HG02642 (cell line): ENCODE measurements around the gene SOCS6.

Experiments used
- ATAC-seq: cut with Tn5 transposase; IDR thresholded peaks from one replicate; pipeline ENCODE4 v1.9.1; 2021; ENCODE audit warnings: mild to moderate bottlenecking; ENCODE audit not compliant: unreplicated experiment, poor library complexity

The SOCS6 gene

DNA sequence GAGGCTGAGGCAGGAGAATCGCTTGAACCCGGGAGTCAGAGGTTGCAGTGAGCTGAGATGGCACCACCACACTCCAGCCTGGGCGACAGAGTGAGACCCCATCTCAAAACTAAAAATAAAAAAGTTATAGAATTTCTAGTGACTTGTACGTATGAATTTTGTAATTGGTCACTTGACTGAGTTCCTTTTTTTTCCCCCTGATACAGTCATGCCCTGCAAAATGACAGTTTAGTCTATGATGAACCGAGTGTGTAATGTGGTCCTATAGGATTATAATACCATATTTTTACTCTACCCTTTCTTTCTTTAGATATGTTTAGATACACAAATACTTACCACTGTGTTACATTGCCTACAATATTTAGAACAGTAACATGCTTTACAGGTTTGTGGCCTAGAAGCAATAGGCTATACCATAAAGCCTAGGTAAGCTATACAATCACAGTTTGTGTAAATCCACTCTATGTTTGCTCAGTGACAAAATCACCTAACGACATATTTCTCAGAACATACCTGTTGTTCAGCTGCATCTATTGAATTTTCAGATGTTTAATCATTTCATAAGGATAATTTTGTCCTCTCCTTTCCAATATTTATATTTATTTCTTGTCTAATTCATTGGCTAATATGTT lies 25.4 kb downstream of the SOCS6 start:
- ATAC-seq: no peak

DNA sequence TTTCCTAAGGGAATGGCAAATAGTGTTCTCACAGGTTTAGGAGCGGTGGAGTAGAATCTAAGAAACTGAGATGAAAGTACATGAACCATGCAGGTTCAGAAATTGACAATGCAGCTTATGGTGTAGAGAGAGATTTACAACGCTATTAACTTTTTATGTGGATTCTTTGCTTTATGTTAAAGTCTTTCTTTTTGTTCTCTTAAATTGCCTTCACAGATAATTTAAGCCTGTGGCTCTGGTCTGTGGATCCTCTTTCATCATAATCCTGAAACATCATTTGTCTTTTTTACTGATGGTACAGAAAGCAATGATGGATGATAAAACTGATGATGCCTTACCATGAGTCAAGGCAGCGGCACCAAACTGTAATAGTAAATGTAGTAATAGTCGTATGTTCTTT lies 30.3 kb downstream of the SOCS6 start:
- ATAC-seq: no peak

DNA sequence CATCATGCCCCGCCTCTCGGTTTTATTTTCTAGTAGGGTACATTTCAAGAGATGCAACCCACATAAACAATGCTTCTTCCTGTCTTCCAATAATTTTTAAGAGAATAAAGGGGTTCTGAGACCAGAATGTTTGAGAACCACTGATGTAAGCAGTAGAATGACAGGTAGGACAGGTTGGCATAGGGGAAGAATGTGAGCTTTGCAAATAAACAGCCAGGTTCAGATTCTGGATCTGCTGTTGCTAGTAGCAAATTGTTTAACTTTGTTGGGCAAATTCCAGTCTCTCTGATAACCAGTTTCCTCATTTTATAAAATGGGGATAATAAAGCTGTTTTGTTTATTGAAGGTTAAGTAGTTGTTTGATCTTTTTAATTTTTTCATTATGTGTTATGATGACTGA lies 32.8 kb downstream of the SOCS6 start:
- ATAC-seq: no peak

DNA sequence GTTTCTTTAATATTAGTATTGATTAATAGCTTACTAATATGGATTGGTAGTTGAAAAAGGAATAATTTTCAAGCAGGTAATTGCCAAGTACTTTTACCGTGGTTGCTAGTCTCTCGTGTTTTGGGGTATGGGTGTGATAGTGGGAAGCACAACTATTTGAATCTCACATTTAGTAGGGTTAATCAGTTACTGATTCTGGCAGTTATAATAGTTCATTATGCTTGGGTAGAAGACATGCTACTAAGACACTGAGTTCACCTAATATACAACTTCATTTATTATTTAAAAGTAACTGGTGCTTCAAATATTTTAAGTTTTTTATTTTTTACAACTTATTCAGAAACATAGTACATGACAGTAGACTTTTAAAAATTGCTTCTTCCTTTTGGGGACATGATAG lies 33.5 kb downstream of the SOCS6 start:
- ATAC-seq: no peak

DNA sequence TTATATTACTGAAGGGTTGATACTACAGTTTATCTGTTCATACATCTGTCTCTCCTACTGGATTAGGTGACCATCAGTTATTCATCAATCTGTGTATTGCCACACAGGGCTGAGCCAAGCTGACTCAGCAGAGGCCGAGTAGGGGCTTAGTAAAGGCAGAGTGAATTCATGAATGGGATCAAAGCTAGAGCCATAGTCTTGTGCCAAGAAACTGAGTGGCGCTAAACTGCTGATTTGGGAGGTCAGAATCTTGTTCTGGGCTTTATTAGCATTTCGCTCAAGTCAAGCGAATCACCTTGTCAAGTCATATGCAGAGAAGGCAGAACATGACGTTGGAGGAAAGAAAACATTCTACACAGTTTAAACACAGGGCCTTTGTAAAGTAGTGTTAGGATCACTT lies 34.1 kb downstream of the SOCS6 start:
- ATAC-seq: no peak

DNA sequence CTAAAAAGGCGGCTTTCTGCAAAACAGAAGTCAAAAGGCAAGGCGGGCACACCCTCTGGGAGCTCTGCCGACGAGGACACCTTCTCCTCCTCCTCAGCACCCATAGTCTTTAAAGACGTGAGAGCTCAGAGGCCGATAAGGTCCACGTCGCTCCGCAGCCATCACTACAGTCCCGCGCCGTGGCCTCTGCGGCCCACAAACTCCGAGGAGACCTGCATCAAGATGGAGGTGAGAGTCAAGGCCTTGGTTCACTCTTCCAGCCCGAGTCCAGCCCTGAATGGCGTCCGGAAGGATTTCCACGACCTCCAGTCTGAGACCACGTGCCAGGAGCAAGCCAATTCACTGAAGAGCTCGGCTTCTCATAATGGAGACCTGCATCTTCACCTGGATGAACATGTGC lies 36.1 kb downstream of the SOCS6 start:
- no peak for ATAC-seq

DNA sequence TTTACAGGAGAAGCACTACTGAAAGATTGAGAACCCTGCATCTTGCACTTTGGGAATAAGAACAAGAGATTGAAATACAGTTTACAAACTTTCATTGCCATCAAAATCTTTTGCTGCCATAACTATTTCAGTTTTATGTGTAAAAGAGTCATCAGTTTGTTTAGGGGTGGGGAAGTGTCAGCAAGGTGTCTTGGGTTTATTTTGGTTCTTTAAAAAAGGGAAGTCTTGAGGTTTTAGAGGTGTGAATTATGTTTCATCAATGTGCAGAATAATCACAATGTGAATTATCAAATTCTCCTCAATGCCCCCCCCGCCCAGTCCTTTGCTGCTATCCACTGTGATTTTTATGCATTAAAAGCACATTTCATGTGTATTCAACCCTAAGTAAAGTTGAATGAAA lies 37.4 kb downstream of the SOCS6 start:
- no peak for ATAC-seq

DNA sequence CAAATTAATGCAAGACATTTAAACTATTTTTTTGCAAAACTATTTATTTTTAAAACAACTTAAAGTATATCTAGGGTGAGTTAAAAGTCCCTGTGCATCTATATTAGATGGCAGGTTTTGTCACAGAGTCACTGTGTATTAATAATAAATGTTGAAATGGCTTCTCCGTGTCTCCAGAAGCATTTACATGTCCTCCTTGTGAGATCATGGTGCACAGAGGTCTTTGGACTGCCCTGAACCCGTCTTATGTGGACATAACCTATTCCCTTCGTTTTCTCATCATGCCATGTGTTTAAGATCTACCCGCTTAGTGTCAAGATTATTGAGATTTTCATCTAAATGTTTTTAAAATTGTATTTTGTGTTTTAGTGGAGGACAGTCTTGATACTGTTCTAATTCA lies 39.3 kb downstream of the SOCS6 start:
- no peak for ATAC-seq

DNA sequence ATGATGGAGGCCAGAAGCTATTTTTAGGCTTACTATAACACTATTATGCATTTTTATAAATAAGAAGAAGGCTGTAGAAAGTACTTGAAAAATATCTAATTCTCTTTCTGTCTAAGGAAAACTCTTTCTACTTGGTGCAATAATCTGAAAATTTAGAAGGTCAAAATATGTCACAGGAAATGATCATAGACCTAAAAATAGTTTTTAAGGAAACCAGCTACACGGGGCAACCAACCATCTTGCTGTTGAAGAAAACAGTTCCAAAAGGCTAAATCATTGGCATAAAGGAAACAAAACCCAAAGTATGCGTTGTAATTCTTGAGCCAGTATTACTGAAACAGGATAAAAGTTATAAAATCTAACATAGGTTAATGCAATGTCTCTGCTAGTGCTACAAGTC lies 40.2 kb downstream of the SOCS6 start:
- no peak for ATAC-seq

DNA sequence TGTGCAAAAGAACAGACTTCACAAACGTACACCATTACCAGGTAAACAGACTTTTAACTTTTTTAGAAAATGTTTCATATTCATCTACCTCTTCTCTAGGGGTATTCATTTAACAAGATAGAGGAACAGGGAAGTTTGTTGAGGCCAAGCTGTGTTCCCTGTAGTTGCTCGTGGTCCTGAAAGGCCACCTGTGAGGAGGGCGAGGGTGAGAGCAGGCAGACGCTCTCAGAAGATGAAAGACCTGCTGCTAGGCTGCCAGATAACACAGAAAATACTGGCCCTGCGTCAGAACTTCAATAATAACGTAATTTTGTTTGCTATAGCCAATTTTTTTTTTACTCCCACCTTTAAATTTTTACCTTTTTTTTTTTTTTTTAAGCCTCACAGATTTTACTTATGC lies 42.0 kb downstream of the SOCS6 start:
- no peak for ATAC-seq

DNA sequence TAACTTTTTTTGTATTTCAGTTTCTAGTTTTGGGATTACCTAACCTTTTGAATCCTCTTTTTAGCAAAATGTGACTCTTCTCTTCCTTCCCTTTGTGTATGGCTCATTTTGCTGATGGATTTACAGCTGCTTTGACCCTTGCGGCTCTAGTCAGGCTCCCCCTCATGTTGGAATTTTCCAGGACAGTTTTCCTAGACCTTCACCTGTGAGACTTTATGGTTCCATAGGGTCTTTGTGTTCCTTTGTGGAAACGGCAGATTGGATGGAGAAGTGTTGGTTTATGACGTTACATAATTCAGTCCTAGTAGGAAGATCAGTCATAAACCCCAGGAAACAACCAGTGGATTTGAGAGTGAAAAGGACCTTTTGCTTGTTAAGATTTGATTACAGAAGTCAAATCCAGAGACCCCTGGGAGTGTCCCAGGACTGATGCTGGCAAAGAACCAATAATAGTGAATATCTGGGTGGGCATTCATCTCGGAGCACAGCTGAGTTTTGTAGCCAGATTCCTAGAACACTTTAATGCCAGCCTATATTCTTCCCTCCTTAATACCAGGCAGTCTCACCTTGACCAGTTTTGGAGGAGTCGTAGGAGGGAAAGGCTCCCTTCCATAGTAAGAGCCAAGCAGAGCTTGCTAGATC lies 42.7 kb downstream of the SOCS6 start:
- no peak for ATAC-seq

DNA sequence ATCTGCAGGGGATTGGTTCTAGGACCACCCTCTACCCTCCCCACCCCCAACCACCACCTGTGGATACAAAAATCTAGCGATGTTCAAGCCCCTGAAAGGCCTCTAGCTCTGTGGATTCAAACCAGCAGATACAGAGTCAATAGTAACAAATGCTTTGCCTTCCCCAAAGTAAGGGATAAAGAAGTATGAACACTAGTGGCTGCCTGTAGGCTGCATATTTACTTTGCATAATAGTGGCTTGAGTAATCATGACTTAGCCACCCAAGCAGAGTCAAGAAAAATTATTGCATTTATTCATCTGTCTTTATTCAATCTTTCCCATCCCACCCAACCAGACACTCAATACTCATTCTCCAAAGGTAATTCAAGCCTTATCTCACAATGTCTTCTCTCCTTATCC lies 43.8 kb downstream of the SOCS6 start:
- ATAC-seq: no peak

DNA sequence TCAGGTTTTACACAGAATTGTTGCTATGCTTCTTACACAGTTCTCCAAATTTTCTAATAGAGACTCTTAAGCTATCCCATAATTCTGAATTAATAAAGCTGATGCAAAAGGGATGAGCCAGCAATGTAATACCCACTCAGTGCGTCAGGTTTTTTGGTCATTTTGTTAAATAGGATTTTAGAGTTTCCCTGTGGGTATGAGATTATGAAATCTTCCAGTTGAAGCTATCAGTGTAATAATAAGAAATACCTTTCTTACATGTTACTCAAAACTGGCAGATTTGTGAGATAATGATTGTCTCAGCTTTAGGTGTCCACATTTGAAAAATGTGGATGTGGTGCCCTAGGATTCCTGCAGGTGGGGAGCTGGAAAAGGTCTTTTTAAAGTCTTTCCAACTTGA lies 44.5 kb downstream of the SOCS6 start:
- no peak for ATAC-seq

DNA sequence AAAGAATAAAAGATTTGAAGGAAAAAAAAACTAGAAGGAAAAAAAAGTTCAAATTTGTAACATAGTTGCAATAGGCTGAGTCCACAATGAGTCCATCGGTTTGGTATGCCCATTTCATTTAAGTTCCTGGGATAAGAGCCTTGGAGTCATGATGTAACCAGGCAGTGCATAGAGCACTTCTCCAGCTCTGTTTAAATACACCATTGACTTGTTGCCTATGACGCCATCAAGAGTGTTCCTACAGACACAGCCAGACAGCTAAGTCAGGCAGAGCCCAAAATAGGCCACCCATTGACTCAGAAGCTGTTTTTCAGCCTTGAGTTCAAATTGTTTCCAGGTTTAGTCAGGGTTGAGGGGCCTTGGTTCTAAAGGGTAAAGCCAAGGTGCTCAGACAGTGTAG lies 44.9 kb downstream of the SOCS6 start:
- no peak for ATAC-seq

DNA sequence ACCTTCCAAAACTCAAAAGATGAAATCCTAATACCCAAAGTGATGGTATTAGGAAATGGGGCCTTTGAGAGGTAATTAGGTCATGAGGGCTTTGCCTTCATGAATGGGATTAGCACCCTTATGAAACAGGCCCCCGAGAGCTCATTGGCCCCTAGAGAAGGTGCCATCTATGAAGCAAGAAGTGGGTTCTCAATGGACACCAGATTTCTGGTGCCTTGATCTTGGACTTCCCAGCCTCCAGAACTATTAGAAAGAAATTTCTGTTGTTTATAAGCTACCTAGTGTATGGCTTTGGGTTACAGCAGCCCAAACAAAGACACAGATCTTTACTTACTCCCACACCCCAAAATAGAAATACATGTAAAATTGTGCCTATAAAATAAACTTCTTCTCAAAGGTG lies 45.4 kb downstream of the SOCS6 start:
- no peak for ATAC-seq

DNA sequence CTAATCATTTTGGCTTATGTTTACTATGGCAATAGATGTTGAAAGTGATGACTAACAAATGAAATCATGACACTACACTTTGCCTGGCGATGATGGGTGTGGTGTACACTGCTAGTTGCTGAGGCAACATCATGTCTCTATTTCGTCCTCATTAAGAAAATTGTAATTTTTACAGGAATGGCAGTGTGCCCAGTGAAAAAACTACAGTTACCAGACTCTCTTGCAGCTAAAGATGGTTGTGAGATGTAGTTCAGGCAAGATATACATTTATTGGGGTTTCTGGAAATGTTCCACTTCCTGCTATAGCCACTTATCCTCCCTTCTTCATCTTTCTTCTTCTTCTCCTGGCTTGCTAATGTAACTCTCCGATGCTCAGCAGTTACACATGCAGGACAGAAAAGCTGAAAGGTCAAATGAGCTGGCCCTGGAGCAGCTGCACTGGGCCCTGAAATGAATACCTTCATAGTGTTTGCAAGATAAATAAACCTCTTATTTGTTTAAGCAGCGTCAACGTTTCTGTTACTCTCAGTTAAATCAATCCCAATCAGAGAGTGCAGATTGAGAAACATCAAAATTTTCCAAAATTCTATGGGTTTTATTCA lies 46.0 kb downstream of the SOCS6 start:
- no peak for ATAC-seq

DNA sequence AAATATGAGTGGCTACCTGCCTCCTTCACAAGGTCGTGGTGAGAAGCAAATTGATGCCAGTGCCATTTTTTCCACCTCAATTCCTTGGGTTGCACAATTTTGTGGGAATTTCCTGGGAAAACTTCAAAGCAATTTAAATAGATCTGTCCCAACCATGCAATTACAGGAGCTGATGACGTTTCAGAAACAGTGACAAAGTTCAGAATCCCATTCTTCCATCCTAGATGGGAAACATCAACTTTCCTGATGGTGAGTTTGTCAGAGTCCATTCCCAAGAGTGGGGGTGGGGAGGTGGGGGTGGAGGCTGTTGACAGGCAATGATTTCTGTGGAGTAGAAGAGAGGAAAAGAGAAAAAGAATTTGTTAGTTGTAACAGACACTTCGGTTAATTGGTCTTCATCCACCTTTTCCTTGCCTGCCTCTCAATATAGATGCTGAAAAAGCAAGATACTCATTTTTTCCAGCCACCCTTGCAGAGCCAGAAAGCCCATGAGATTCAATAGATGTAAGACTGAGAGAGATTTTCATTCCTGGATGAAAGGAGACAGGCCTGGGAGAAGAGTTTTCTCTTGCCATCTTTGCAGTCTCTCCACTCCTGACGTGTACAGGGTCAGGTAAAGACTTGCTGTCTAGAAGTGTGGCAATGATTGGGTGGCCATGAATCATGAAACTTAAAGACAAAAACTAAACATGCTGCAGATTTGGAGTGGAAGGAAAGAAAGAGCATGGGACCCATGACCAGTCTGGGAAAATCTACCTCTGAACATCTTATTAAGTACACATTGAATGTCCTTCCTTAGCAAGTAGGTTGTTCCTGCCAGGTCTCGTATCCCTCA lies 47.3 kb downstream of the SOCS6 start:
- no peak for ATAC-seq

DNA sequence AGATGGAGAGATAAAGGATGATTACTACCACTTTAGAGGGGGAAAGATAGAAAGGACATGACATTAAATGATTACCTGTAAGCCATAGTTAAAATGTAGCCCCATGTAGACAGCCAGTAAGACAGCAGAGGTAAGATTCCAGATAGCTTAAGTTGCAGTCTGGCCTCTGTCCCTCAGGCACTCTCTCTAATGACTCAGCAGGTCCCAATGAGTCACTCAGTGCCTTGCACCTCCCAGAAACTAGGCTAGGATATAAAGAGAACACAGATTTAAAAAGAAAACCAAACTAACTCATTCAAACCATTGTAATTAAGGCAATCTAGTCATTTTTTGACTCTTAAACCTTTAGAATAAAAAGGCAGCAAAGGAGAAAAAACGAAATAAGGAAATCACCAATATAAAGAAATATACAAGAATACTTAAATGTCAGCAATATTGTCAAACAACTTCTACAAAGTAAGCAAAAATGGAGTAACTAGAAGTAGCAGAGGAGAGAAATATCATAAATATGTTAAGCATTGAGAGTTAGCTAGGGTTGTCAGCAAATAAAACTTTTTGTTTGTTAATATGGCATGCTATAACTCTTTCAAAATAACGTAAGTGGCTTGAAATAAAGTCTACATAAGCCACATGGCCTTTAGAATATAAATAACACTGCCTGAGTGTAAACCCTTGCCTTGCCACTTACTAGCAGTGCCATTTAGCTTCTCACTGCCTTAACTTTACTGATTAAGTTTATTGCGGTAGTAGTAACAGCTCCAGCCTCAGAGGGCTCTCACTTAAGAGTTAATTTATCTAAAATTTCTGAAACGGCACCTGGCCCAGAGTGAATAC lies 48.5 kb downstream of the SOCS6 start:
- no peak for ATAC-seq

DNA sequence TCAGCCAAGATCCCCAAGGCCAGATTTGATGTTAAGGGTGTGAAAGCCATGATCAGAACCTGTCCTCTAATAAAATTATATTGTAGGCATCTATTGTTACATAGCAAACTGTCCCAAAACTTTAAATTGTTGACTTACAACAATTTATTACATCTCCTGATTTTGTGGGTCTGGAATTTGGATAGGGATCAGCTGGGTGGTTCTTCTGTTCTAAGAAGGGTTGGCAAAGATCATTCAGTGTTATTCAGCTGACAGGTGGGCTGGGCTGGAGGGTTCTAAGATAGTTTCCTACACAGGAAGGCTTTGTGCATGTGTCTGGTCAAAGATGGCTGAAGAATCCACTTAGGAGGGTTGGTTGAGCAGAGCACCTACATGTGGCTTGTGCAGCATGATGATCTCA lies 50.0 kb downstream of the SOCS6 start:
- ATAC-seq: no peak

DNA sequence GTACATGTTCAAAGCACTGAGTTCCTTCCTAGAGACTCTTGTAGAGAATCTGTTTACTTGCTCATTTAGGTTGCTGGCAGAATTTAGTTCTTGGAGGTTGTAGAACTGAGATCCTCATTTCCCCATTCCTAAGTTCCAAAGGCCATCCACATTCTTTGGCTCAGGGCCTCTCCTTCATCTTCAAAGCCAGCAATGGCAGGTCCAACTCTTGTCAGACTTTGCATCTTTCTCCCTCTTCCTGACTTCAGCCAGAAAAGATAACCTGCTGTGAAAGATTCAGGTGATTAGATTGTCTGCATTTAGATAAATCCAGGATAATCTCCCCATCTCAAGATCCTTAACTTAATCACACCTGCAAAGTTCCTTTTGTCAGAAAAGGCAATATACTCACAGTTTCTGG lies 51.1 kb downstream of the SOCS6 start:
- ATAC-seq: no peak
